Pancreas (tissue), 10 donors: ENCODE data around the gene POFUT1. TPM values are rescaled to one million over a fixed set of nuclear protein-coding genes. Genes with fewer than 3 reads are reported as not detected.
A peak's percentile ranks its signal among the peaks of the same experiment; 100 is the strongest.

Experiments used
- ATAC-seq, 4 donors: fragments of 200-7000 bp; cut with Tn5 transposase; one replicate each; pipeline versions ENCODE4 v1.8.0 to v1.9.1; 2020; ENCODE audit warnings: mild to moderate bottlenecking in 4 of 4, moderate library complexity in 4 of 4
- DNase-seq, 6 donors: peaks; one replicate each; pipeline ENCODE4 v3.0.0-alpha.2; 2020
- FAIRE-seq: peaks from 2 replicates; lab custom pipeline; 2012; peaks lifted over from hg19 to GRCh38; lab: Jason Lieb, UNC
- H3K27ac ChIP-seq, 4 donors: fragments of 200-600 bp; sonication (generic); 1 replicate in 3 of 4; 2 replicates in 1 of 4; pipeline versions ENCODE4 v1.5.0 to v1.8.0; 2020
- H3K27me3 ChIP-seq, 4 donors: fragments of 200-600 bp; one replicate each; pipeline ENCODE4 v1.8.0; 2021
- H3K36me3 ChIP-seq, 3 donors: fragments of 200-600 bp; sonication (generic) in 1 of 3; one replicate each; pipeline versions ENCODE4 v1.5.0 to v1.8.0; 2020 to 2021
- H3K4me1 ChIP-seq, 3 donors: fragments of 200-600 bp; one replicate each; pipeline ENCODE4 v1.8.0; 2021
- H3K4me3 ChIP-seq, 4 donors: fragments of 200-600 bp; sonication (generic) in 2 of 4; one replicate each; pipeline versions ENCODE4 v1.5.0 to v1.8.0; 2020 to 2021
- H3K9me3 ChIP-seq, 4 donors: fragments of 200-600 bp; one replicate each; pipeline ENCODE4 v1.8.0; 2021
- WGBS, 2 donors: extraction: QIAGEN DNeasy Blood & Tissue Kit; methylation state at CpG; one replicate each; pipeline ENCODE4 v1.1.7; 2013; 5-methylcytosine and 5-hydroxymethylcytosine counted together
- intact Hi-C, 3 donors: fragments of 100-400 bp; cut with DNase I; formaldehyde crosslinking; loops; one replicate each; pipeline versions ENCODE4 v1.11.1 to v1.14.2; 2022
- polyA plus RNA-seq, 2 donors: library from polyadenylated mRNA; stranded (reverse); fragments of 200-250 nt; gene quantifications; one replicate each; pipeline ENCODE4 v1.2.3, GENCODE V29; 2013
- total RNA-seq, 6 donors: library from RNA; stranded (reverse); fragmentation: NEBNext Ultra II Directional in 4 of 6; extraction: Animal tissue kit (Norgen Biotek cat#: 25700) in 4 of 6; gene quantifications; one replicate each; pipeline versions ENCODE4 v1.2.1 to v1.2.4, GENCODE V29; 2021 to 2023
- TF ChIP-seq, protein P1 (sequence below), 4 donors: fragments of 200-600 bp; sonication (generic) in 3 of 4; IDR thresholded peaks; one replicate each; pipeline versions ENCODE4 v1.5.0 to v1.8.0; 2021; ENCODE audit warnings: antibody characterized with exemption in 4 of 4
- donor health status: healthy with polysubstance abuse.
- donor health status: DM: no; HTN: no; CAD: no; lungs with moderate emphysema.
- donor health status: DM: no; HTN: no; CAD: no.
- donor health status: control.
- donor health status: control.
- donor health status: Bipolar disorder and iron deficiency.
- donor health status: DM: yes; HTN: yes; CAD: no.
- donor health status: DM: no; HTN: no; CAD: no.
- donor health status: DM: no; HTN: no; CAD: no.
- donor health status: DM: yes; HTN: yes; CAD: no.

Gene POFUT1
- 10 to 100 TPM; 10.9 to 20.7 (median 16.8) TPM for total RNA-seq
- polyA plus RNA-seq = 10 to 100 TPM in 1 of 2 donors, 1 to 10 TPM in 1; 7.3 to 10.3 TPM

DNA sequence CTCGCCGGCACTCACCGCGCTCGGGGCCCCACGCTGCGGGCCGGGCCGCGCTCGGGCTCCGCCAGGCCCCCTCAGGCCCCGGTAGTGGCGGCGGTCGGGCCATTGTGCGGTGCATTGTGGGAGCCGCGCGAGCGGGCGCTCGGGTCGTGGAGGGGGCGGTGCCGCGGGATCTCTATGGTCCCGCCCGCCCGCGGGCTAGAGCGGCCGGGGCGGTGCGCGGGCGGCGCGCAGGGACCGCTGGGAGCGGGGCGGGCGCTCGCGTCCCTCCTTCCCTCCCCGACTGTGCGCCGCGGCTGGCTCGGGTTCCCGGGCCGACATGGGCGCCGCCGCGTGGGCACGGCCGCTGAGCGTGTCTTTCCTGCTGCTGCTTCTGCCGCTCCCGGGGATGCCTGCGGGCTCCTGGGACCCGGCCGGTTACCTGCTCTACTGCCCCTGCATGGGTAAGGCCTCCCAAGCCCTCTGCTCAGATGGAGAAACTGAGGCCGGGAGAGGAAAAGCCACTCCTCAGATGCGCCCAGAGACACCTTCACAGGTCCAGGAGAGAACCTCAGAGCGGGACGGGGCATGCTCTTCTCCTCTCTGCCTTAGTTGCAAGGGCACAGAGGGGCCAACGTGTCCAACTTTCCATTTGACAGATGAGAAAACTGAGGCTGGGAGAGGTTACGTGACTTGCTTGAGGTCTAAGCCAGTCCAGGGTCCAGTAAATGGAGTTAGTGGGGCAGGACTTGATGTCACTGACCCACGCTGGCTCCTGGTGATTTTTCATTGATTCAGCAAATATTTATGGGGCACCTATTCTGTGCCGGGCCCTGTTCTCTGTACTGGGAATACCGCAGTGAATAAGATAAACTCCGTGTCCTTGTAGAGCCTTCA is at the start of gene POFUT1, which contains the start of gene PLAGL2:
POFUT1 (plus strand) TSS at position 255 of the 873 bp plus-strand sequence; CDS start at position 317, 62 bp downstream.
PLAGL2 (minus strand) TSS at position 118 of the 873 bp plus-strand sequence. CDS start 5,565 bp downstream, outside the sequence.
- Histone ChIP-seq H3K36me3 (no peaks in the 10 kb centered on the region), H3K27ac (peak within 1 kb of the TSS; percentile 72 to 91 (median 86)), H3K27me3 (no peaks in the 10 kb centered on the region), H3K9me3 (no peaks in the 10 kb centered on the region), H3K4me3 (peak within 1 kb of the TSS; percentile 92 to 98 (median 96)), H3K4me1 (peaks cover 29 to 46% (median 38%) of the 10 kb centered on the region in 3 donors)
- TF ChIP-seq, protein P1, sequence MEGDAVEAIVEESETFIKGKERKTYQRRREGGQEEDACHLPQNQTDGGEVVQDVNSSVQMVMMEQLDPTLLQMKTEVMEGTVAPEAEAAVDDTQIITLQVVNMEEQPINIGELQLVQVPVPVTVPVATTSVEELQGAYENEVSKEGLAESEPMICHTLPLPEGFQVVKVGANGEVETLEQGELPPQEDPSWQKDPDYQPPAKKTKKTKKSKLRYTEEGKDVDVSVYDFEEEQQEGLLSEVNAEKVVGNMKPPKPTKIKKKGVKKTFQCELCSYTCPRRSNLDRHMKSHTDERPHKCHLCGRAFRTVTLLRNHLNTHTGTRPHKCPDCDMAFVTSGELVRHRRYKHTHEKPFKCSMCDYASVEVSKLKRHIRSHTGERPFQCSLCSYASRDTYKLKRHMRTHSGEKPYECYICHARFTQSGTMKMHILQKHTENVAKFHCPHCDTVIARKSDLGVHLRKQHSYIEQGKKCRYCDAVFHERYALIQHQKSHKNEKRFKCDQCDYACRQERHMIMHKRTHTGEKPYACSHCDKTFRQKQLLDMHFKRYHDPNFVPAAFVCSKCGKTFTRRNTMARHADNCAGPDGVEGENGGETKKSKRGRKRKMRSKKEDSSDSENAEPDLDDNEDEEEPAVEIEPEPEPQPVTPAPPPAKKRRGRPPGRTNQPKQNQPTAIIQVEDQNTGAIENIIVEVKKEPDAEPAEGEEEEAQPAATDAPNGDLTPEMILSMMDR (IDR thresholded peaks at IDR 0.05) = no peak
- DNase-seq (peak; percentile 88 to 96 (median 90)), FAIRE-seq (no peak), ATAC-seq (peak; percentile 92 to 97 (median 94))
- intact Hi-C loops = loop anchor here in 1 of 3 donors (10.0 kb wide), 1 partner anchor 277 kb away; no protein-coding TSS in a partner anchor
- WGBS, 2 donors = 0 to 1% methylated on average over 18 to 74 of the region's 74 CpGs

DNA sequence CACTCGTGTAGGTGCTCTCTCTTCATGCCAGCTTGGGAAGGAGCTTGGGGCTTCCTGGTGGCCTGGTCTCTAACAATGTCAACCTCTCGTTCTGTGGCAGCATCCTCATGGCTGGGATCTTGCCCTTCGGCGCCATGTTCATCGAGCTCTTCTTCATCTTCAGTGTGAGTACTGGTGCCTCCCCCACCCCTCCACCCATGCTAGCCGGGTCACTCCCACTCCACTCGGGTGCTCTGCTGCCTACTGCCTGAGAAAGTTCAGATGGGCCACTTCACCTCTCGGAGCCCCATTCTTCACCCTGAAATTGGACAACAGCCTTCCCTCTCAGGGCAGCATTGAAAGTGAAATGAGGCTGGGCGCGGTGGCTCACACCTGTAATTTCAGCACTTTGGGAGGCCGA is 49.3 kb upstream of the POFUT1 start:
- Histone ChIP-seq H3K27ac (no peak overlapping the region), H3K4me3 (no peak overlapping the region), H3K27me3 (no peaks in the 10 kb centered on the region), H3K9me3 (no peaks in the 10 kb centered on the region), H3K4me1 (peaks cover 0 to 14% (median 0%) of the 10 kb centered on the region in 3 donors), H3K36me3 (peaks cover 0 to 42% (median 4%) of the 10 kb centered on the region in 3 donors)
- TF ChIP-seq, protein P1 (IDR thresholded peaks at IDR 0.05) = no peak
- peak in 1 of 6 donors; percentile 18 for DNase-seq
- no peak for FAIRE-seq
- WGBS, 2 donors = 95 to 97% methylated on average over 11 of the region's 11 CpGs
- no peak for ATAC-seq
- intact Hi-C loops = loop anchor here in 1 of 3 donors (10.0 kb wide), 1 partner anchor 326 kb away; no protein-coding TSS in a partner anchor

DNA sequence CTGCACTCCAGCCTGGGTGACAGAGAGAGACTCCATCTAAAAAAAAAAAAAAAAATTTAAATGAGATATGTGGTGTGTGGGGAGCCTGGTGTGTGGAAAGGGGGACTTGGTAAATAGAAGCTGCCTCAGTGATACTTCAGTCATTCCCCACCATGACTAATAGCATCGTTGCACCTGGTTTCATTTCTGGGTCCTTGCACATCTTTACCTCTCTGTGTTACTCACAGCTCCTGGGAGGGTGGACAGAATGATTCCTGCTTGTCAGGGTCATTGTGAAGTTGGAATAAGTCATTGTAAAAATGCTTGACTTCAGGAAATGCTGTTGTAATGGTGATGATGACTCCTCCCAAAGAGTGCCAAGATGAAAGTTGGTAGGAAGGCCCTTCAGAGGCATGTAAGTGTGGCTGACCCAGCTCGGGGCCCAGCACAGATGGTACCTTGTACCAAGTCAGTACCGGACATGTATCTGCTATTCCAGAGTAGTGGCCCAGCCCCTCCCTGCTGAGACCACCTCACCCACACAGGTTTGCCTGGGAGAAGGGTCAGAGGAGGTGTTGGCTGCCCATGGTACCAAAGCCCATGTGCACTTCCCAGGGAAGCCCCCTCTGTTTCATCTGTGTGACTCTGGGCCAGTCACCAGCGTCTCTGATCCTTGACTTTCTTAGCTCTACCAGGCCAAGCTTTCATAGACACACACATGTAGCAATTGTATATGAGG is 48.6 kb upstream of the POFUT1 start:
- no peaks in the 10 kb centered on the region for H3K9me3 ChIP-seq
- DNase-seq (peak in 1 of 6 donors; percentile 39), ATAC-seq (no peak), FAIRE-seq (no peak)
- peaks cover 0 to 42% (median 4%) of the 10 kb centered on the region in 3 donors for H3K36me3 ChIP-seq
- WGBS, 2 donors = 97 to 98% methylated on average over 4 of the region's 4 CpGs
- TF ChIP-seq, protein P1 (IDR thresholded peaks at IDR 0.05) = no peak
- H3K4me1 ChIP-seq = peaks cover 0 to 14% (median 0%) of the 10 kb centered on the region in 3 donors
- intact Hi-C loops = loop anchor here in 1 of 3 donors (10.0 kb wide), 1 partner anchor 326 kb away; no protein-coding TSS in a partner anchor
- no peaks in the 10 kb centered on the region for H3K27me3 ChIP-seq
- no peak overlapping the region for H3K4me3 ChIP-seq
- no peak overlapping the region for H3K27ac ChIP-seq

DNA sequence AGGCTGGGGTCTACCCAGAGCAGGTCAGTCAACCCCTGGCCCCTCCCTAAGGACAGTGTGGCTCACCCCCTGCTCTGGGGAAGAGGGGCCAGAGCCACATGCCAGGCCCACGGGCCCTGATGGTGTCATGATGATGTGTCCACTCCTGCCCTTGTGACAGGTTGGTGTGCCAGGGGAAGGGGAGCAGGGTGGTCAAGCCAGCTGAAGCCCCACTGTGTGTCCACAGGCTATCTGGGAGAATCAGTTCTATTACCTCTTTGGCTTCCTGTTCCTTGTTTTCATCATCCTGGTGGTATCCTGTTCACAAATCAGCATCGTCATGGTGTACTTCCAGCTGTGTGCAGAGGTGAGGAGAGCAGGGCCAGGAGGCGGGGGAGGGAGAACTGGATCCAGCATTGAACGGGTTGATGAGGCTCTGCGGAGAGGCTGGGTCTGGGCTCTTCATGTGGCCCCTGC is 47.9 kb upstream of the POFUT1 start:
- Histone ChIP-seq H3K4me3 (no peak overlapping the region), H3K9me3 (no peaks in the 10 kb centered on the region), H3K27me3 (no peaks in the 10 kb centered on the region), H3K36me3 (peaks cover 0 to 42% (median 6%) of the 10 kb centered on the region in 3 donors), H3K4me1 (peaks cover 0 to 9% (median 0%) of the 10 kb centered on the region in 3 donors), H3K27ac (no peak overlapping the region)
- no peak for ATAC-seq
- TF ChIP-seq, protein P1 (IDR thresholded peaks at IDR 0.05) = no peak
- FAIRE-seq = no peak
- 76 to 95% methylated on average over 5 of the region's 5 CpGs for whole genome bisulfite sequencing, 2 donors
- intact Hi-C loops = loop anchor here in 1 of 3 donors (10.0 kb wide), 1 partner anchor 325 kb away; no protein-coding TSS in a partner anchor
- peak in 1 of 6 donors; percentile 30 for DNase-seq
